Endodermal cell (in vitro differentiated cells): ENCODE results near the gene ASTN2. TPM values are rescaled to one million over a fixed set of nuclear protein-coding genes. Genes with fewer than 3 reads are reported as not detected.

Experiments used
- DNase-seq: peaks from one replicate; pipeline ENCODE4 v3.0.0-alpha.2; 2017
- H3K27ac ChIP-seq: 2 replicates; pipeline ENCODE4 v1.5.1; 2013; ENCODE audit warnings: mild to moderate bottlenecking, low read depth, low read length, moderate library complexity
- H3K27me3 ChIP-seq: 2 replicates; pipeline ENCODE4 v1.6.1; 2013; ENCODE audit warnings: mild to moderate bottlenecking, low read length, moderate library complexity; ENCODE audit not compliant: insufficient read depth, control insufficient read depth, poor library complexity, severe bottlenecking
- H3K36me3 ChIP-seq: 2 replicates; pipeline ENCODE4 v1.7.0; 2013; ENCODE audit warnings: mild to moderate bottlenecking, low read length, moderate library complexity; ENCODE audit not compliant: control insufficient read depth, insufficient read depth
- H3K4me1 ChIP-seq: one replicate; pipeline ENCODE4 v1.7.0; 2013; ENCODE audit warnings: low read length; ENCODE audit not compliant: control insufficient read depth, insufficient read depth
- H3K4me3 ChIP-seq: 2 replicates; pipeline ENCODE4 v1.5.1; 2013; ENCODE audit warnings: mild to moderate bottlenecking, low read length, moderate library complexity
- H3K9ac ChIP-seq: 2 replicates; pipeline ENCODE4 v1.6.1; 2013; ENCODE audit warnings: mild to moderate bottlenecking, low read length, moderate library complexity; ENCODE audit not compliant: poor library complexity, severe bottlenecking; ENCODE audit errors: extremely low read depth
- H3K9me3 ChIP-seq: 2 replicates; pipeline ENCODE4 v1.6.1; 2013; ENCODE audit warnings: mild to moderate bottlenecking, low read length, moderate library complexity; ENCODE audit not compliant: control insufficient read depth
- H3K27ac Mint-ChIP-seq: 2 replicates; pipeline ENCODE4 v1.8.0; 2020; ENCODE audit warnings: mixed read lengths
- H3K27me3 Mint-ChIP-seq: 2 replicates; pipeline ENCODE4 v1.8.0; 2021; ENCODE audit warnings: mild to moderate bottlenecking, mixed read lengths; ENCODE audit not compliant: insufficient read depth
- H3K36me3 Mint-ChIP-seq: 2 replicates; pipeline ENCODE4 v1.8.0; 2020; ENCODE audit warnings: low read depth, mixed read lengths
- H3K4me1 Mint-ChIP-seq: 2 replicates; pipeline ENCODE4 v1.8.0; 2020; ENCODE audit warnings: mixed read lengths
- H3K4me3 Mint-ChIP-seq: 2 replicates; pipeline ENCODE4 v1.8.0; 2020; ENCODE audit warnings: mild to moderate bottlenecking, moderate library complexity, mixed read lengths
- H3K9me3 Mint-ChIP-seq: 2 replicates; pipeline ENCODE4 v1.8.0; 2020; ENCODE audit warnings: mild to moderate bottlenecking, mixed read lengths
- CTCF ChIP-seq: fragments of 200-600 bp; sonication (generic); conservative IDR thresholded peaks from 2 replicates; pipeline ENCODE4 v1.5.0; 2021; ENCODE audit warnings: antibody characterized with exemption, mild to moderate bottlenecking
- WGBS, 2 experiments: methylation state at CpG; one replicate each; pipeline versions ENCODE4 v1.1.5 to v1.1.7; 2013; ENCODE audit warnings: missing lambda C conversion rate in 2 of 2, mixed read lengths in 1 of 2; ENCODE audit not compliant: insufficient coverage in 1 of 2, insufficient read length in 1 of 2; 5-methylcytosine and 5-hydroxymethylcytosine counted together
- total RNA-seq, 2 donors: library from RNA; stranded (reverse); fragmentation: NEBNext Ultra II Directional in 1 of 2; extraction: Animal tissue kit (Norgen Biotek cat#: 25700) in 1 of 2; gene quantifications; 2 replicates in 1 of 2; 3 replicates in 1 of 2; pipeline ENCODE4 v1.2.1, GENCODE V29; 2021

Gene ASTN2
- total RNA-seq, 2 donors from 2014 or later = 8.9 to 10.4 TPM

GRCh38 chr9:116393198-116393597 lies 1021.7 kb downstream of the ASTN2 start:
- DNase-seq = no peak
- Histone ChIP-seq H3K27ac (no peak overlapping the region), H3K9ac (no peak overlapping the region), H3K9me3 (no peaks in the 10 kb centered on the region), H3K36me3 (no peaks in the 10 kb centered on the region), H3K4me1 (no peaks in the 10 kb centered on the region), H3K4me3 (no peak overlapping the region), H3K27me3 (peaks cover 66% of the 10 kb centered on the region)
- H3K27me3 Mint-ChIP-seq = peaks cover 42% of the 10 kb centered on the region
- H3K4me3 Mint-ChIP-seq = no peak overlapping the region
- TF ChIP-seq CTCF = no peak
- H3K9me3 Mint-ChIP-seq = no peaks in the 10 kb centered on the region
- peaks cover 6% of the 10 kb centered on the region for H3K4me1 Mint-ChIP-seq
- WGBS, 2 experiments = 80 to 95% methylated on average over 1 of the region's 1 CpG
- no peak overlapping the region for H3K27ac Mint-ChIP-seq
- H3K36me3 Mint-ChIP-seq = no peaks in the 10 kb centered on the region

GRCh38 chr9:116391306-116391900 lies 1023.5 kb downstream of the ASTN2 start:
- Histone ChIP-seq H3K4me1 (no peaks in the 10 kb centered on the region), H3K27me3 (peaks cover 71% of the 10 kb centered on the region), H3K9ac (no peak overlapping the region), H3K4me3 (no peak overlapping the region), H3K9me3 (no peaks in the 10 kb centered on the region), H3K27ac (no peak overlapping the region), H3K36me3 (no peaks in the 10 kb centered on the region)
- peak; percentile 64 for DNase-seq
- H3K36me3 Mint-ChIP-seq = no peaks in the 10 kb centered on the region
- H3K4me3 Mint-ChIP-seq = no peak overlapping the region
- peaks cover 54% of the 10 kb centered on the region for H3K27me3 Mint-ChIP-seq
- peaks cover 6% of the 10 kb centered on the region for H3K4me1 Mint-ChIP-seq
- H3K27ac Mint-ChIP-seq = no peak overlapping the region
- TF ChIP-seq CTCF = no peak
- no peaks in the 10 kb centered on the region for H3K9me3 Mint-ChIP-seq
- 86 to 90% methylated on average over 2 to 4 of the region's 4 CpGs for WGBS, 2 experiments

- Mint-ChIP-seq H3K9me3 (no peaks in the 10 kb centered on the region), H3K4me1 (peaks cover 6% of the 10 kb centered on the region), H3K36me3 (no peaks in the 10 kb centered on the region), H3K27ac (no peak overlapping the region), H3K4me3 (no peak overlapping the region), H3K27me3 (peaks cover 57% of the 10 kb centered on the region)
- 94 to 95% methylated on average over 6 to 7 of the region's 7 CpGs for WGBS, 2 experiments
- Histone ChIP-seq H3K27ac (no peak overlapping the region), H3K4me3 (no peak overlapping the region), H3K9ac (no peak overlapping the region), H3K4me1 (no peaks in the 10 kb centered on the region), H3K9me3 (no peaks in the 10 kb centered on the region), H3K27me3 (peaks cover 72% of the 10 kb centered on the region), H3K36me3 (no peaks in the 10 kb centered on the region)
- TF ChIP-seq CTCF = no peak
- no peak for DNase-seq
These were observed 1024.3 kb downstream of the ASTN2 start for GRCh38 chr9:116390303-116391228.
